Measurements from ENCODE around the gene CADM1.

The CADM1 gene

GRCh38 chr11:115226556-115226955, 277.7 kb downstream of the CADM1 start:
- DNase-seq: no peak

- no peak for DNase-seq
Measured at GRCh38 chr11:115224551-115224950, 279.7 kb downstream of the CADM1 start.

DNA sequence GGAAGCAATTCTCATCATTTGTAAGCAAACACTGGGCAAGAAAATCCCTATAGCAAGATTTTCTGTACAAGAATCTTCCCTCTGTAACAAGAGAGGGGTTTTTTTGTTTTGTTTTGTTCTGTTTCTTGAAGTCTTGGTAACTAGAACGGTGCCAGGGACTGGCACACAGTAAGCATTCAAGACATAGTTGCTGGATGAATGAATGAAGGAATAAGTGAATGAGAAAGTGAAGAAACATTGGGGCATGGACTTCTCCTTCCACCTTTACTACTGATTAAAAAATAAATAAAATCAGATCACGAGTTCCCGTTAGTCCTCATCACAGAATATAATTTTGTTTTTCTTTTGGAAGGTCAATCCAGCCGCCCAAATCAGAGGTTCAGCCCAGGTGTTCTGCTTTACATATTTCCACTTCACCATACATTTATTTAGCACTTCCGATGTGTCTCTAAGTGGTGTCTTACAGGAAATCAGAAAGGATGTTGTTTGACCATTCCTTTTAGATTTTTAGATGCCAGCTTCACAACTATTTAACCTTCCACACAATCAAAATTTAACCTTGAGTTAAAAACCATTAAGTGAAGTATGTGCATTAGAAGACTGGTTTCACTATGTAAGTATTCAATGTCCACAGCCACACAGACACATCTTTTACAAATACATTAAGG, 281.2 kb downstream of the CADM1 start:
- DNase-seq: no peak

DNA sequence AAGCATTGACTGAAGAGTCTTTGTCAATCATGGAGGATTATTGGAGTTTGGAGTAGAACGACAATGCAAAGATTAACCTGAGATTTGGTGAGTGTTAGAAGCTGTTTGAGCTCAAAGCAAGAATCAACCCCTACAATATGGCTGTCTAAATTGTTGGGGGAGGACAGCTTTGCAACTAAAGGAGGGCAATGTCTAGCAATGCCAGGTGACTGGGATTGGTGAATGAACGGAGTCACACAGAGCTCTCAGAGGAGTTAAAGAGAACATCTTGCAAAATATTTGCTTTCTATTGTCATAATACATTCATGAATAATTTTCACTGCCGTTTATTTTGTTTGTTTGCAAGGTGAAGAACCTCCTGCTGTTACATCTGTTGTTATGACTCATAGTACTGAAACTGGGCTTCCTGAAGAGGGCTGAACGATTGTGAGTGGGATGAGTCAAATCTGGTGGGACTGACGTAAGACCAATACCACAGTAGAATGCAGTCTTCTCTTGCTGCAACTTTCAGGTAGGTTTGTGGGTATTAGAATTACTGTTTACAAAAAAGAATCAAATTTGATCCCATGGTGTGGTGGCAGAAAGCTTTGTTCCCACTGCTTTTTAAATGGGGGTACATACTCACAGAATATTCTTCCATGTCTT, 281.9 kb downstream of the CADM1 start:
- no peak for DNase-seq

- no peak for DNase-seq
Measured at GRCh38 chr11:115221461-115222069, 282.6 kb downstream of the CADM1 start.

GRCh38 chr11:115220911-115221310, 283.3 kb downstream of the CADM1 start:
- DNase-seq: no peak

- DNase-seq: no peak
Measured at GRCh38 chr11:115220423-115220822, 283.8 kb downstream of the CADM1 start.

DNA sequence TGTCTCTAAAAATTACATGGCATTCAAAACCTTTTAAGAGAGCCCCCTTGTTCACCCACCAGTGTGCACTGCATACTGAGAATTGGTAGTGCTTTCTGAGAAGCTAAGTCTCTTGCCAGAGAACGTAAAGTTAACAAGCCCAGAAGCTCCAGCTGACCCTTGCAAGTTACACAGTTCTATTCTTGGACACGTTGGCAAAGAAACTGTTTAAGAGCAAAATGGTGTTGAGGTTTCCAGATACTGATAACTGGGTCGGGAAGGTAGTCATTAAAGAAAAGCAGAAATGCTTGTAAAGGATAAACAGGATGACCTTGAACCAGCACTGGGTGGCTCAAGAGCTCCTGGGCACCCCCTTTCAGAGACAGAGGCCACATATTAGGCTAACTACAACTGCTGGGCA, 284.8 kb downstream of the CADM1 start:
- no peak for DNase-seq

GRCh38 chr11:115217726-115218311, 286.4 kb downstream of the CADM1 start:
- no peak for DNase-seq

DNA sequence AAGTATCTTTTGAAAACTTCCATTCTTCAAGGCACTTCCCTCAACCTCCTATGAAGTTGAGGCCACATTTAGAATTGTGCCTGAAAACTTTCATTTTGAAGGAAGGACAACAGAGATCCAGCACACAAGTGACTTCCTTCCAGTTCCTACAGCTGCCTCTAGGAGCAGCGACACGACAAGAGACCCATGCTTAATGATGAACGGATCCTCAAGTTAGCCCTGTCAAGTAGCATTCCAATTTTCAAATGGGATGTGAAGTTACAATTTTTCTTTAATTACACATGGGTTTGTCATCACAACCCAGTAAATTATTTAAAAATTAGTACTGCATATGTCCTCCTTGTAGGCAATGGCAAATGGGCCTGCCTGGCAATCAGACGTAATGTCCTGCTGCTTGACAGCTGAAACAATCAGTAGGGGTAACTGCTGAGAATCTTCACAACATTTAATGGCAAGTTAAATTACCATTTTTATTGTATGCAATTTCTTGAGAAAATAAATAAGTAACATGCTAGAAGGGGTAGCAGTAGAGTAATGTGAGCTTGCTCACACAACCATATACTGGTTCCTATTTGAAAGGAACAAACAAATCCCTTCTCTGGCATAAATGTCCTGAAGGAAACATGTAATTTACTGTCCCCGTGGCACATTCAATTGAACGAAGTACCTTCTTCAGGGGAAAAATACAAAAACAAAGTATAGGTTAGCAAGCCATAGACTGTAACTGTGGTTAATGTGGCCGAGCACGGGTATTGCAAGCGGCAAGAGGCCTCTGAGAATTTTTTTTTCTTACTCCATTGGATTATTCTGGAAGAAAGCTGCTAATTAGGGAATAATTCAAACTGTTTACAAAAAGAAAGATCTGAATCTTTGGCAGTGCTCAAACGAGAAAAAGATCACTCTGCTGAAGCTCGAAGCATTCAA, 288.3 kb downstream of the CADM1 start:
- no peak for DNase-seq

GRCh38 chr11:115214644-115215234, 289.5 kb downstream of the CADM1 start:
- no peak for DNase-seq

DNA sequence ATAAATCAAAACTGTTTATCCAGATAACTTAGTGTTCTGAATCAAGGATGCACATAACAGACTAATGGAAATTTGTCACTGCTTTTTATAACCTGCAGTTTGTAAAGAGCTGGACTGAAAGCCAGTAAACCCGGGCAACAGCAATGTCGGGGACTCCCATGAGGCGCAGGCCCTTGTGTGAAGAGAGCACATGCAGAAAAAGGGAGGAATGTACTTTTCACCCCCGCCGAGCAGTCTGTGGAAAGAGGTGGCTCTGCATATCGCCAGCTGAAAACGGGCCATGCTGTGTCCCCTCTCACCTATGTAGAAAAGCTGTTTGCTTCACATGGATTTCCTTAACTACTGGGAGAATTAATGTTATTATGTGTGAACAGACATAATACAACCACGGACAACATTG, 291.2 kb downstream of the CADM1 start:
- no peak for DNase-seq

GRCh38 chr11:115208808-115209259, 295.4 kb downstream of the CADM1 start:
- no peak for DNase-seq

GRCh38 chr11:115207916-115208315, 296.3 kb downstream of the CADM1 start:
- DNase-seq: no peak

DNA sequence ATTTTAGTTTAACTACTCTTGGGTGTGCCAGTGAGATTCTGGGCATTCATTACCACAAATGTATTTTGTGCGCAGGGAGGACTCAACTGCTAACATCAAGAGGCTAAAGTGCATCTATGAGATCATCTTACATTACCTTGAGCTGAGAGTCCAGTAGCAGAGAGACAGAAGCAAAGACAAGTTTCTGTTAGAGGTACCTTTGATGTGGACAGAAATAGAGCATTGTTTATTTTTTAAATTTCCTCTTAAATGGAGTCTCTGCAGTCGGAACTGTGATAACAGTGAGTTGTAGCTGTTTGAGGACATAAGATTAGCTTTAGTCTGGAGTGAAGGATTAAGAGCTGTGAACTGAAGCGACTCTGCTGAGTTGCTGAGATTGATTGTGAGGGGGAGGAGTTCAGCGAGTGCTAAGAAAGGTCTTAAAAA, 297.0 kb downstream of the CADM1 start:
- DNase-seq: no peak

DNA sequence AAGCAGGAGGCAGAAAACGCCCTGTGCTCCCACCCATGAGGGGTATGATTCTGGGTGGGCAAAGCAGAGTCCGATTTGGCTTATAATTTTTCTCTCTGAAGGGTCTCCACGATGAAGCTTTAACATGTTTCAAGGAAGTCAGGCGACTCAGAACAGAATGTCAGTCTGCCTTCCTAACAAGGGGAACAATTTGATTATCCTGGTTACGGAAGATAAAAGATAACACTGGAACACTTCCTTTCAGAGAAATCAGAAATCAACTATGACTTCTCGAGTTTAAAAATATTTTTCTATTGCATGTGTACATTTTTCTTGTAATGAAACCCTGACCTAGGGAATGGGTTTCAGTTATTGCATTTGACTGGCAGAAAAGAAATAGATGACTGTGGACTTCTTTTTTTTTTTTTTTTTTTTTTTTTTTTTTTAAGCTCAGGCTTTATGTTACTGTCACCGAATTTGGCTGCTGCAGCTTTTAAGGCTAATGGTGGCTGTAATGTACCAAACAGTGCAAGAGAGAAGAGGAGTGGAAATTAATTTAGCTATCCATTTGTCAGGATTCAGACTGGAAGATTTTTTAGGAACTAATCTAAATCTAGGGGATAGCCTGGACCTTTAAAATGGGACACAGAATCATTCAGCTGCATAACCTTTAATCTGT, 297.7 kb downstream of the CADM1 start:
- DNase-seq: no peak

GRCh38 chr11:115202900-115203552, 301.2 kb downstream of the CADM1 start:
- DNase-seq: no peak

- no peak for DNase-seq
Measured at GRCh38 chr11:115202074-115202473, 302.1 kb downstream of the CADM1 start.

- no peak for DNase-seq
Measured at GRCh38 chr11:115201111-115201792, 303.0 kb downstream of the CADM1 start.

DNA sequence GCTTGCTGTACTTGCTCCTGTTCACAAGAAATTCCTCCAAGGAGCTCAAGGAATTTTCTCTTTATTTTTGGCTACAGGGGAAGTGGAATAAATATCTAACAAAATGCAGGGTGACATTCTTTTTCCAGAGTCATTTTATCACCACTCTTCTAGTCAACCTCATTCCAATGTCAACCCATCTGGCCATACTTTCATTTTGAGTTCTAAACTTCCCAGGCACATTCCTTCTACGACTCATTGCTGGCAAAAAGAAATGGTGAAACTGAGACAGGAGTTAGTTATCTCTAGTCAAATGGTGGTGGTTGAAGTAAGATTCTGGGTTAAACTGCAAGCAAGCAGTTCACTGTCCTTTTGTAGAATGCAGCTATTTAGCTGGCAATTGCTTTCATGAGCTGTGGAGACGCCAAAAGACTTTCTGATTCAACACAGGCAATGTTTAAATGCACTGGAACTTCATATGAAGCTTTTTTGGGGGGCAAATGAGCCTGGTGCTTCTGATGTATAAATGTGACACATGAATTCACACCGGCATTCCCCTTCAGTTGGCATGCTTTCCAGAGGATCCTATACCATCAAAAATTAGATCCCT, 304.6 kb downstream of the CADM1 start:
- no peak for DNase-seq

All from activated CD4-positive, alpha-beta T cell treated with anti-CD3 and anti-CD28 coated beads for 1 hour (primary cell).